GM18519 (cell line): ENCODE measurements around the gene KPNA1.

Source experiments
- ATAC-seq: cut with Tn5 transposase; IDR thresholded peaks from one replicate; pipeline ENCODE4 v1.9.1; 2021; ENCODE audit warnings: mild to moderate bottlenecking, moderate library complexity; ENCODE audit not compliant: unreplicated experiment, low FRiP score

The KPNA1 gene

DNA sequence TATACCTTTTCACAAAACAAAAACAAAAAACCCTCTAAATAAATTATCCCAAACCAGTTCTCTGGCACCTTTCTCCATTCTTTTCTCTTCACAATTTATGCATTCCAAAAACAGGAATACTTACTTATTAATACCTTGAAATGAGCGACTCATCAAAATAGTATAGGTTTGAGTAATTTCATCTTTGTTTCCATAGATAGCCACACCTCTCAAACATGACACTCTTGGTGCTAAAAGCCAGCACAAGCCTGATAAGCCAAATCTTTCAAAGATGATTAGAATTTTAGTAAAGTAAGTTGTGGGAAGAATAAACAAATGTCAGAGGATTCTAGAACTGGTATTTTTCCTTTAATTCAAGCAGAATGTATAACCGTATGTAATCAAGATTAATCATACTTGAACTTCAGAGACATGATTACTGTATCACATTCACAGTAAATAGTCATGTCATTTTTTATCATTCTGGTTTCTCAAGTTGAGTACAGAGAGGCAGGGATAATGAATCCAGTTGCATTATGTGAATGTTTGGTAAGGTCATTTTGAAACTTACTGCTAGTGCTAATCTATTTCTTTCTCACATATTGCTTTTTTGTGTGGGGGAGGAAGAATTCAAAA, 86.8 kb downstream of the KPNA1 start:
- no peak for ATAC-seq

DNA sequence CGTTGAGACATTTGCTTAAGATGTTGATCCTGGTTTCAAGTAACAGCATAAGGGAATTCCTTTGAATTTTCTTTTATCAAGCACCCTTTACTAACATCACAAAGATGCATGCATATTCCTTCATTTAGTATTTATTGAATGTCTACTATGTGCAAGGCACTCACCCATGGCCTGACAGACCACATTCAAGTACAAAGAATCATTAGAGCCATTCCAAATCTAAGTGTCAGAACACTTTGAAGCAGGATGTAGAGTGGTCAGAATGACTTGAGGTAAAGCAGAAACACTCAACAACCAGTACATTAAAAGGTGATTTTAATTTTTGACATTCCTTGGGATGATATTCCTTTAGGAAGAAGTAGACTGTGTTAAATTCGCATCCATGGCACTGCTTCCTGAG, 92.9 kb downstream of the KPNA1 start:
- no peak for ATAC-seq

GRCh38 chr3:122421101-122421500, 93.6 kb downstream of the KPNA1 start:
- ATAC-seq: no peak

DNA sequence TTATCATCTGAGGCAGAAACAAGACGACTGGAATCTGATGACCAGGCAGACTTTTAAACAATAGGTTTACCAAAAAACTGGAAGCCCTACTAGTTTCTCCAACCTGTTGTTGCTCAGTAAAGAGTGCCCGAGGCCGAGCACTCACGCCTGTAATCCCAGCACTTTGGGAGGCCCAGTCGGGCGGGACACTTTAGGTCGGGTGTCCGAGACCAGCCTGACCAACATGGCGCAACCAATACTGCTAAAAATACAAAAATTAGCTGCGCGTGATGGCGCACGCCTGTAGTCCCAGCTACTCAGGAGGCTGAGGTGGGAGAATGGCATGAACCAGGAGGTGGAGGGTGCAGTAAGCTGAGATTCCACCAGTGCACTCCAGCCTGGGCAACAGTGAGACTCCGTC, 97.8 kb downstream of the KPNA1 start:
- ATAC-seq: no peak

DNA sequence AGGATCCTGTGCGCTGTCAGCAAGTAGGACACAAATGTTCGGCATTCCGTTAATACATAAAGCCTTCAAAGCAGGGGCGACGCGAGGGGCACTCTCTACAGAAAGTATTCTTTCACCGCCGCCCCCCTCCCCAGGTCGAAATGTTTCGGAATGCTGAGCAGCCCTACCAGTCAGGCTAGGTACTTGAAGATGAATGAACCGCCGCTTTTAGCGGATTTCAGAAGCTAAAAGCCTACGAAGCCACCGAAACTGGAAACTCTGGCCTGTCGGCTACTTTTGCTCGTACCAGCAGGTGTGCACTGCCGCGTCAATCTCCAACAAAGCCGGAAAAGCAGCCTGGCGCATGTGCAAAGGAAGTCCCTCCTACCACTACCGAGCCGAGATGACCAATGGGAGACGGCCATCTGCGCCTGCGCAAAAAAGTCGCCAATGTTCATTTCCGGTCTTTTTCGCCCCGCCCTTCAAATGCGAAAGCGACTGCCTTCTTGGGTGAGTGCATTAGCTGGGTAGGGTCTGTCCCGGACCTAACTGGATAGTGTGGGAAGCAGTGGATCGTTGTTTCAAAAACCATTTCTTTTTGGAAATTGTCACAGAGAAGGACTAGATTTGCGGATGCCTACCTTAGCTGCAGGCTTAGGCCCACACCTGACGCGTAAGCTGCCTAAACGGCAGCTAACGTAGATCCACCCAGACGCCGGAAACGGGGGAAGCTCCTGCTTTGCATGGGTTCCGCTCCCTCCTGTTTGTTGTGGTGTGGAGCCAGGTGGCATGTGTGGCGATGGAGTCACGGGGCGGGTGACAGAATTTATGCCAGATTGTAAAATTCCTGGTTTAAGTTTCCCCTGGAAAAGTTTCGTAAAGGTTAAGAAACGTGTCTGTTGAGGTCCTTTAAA, 98.7 kb downstream of the KPNA1 start, which contains the start of gene WDR5B:
Gene WDR5B, minus strand, starts transcription at position 301 of the 893 bp plus-strand sequence. CDS start 534 bp downstream, outside the sequence.
- peak; percentile 79 for ATAC-seq

DNA sequence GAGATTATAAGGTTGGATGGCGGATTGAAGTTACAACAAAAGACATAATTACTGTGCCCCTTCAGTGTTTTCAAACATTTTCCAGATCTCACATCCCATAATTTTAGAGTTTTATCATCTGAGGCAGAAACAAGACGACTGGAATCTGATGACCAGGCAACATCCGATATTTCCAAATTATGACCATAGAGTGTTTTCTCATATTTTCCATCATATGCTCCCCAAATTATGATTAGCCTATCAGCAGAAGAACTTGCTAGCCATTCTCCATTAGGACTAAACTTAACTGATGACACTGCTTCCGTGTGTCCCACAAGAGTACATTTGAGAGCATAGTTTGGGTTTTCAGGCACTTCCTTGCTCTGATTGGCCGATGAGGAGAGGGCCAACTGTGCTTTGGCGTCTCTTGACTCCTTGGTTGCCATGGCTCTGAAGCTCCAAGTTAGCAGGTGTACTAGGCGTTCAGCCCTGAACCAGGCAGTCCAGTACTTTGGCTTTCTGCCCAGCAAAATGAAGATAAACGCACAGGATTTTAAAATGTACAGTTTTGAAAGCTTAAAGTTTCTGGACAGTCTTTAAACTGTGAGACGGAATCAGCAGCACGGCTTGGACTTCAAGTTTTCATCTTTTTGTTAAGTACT, 99.5 kb downstream of the KPNA1 start:
- peak; percentile 46 for ATAC-seq

DNA sequence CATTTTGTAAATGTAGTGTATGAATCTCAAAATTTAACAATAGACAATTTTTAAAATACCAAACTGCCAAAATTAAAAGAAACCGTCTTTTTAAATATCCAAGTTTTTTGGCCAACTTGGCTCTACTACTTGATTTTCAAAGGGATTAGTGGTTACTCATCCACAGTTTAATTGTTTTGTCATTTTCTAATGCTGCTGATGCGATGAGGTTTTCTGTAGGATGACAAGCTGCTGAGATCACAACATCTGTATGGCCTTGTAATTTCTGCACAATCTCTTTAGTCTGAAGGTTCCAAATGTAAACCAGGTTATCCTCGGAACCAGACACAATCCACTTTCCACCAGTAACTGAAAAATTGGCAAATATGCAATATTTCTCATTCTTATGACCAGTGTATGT, 100.3 kb downstream of the KPNA1 start:
- no peak for ATAC-seq

DNA sequence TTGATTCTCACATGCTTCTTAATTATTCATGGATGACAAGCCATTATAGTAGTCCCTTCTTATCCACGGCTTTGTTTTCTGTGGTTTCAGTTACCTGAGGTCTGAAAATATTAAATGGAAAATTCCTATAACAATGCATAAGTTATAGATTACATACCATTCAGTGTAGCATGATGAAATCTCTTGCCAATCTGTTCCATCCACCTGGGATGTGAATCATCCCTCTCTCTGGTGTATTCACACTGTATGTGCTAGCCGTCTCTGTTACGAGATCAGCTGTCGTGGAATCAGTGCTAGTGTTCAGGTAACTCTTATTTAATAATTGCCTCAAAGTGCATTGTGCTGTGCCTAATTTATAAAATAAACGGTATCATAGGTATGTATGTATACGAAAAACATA, 104.1 kb downstream of the KPNA1 start:
- ATAC-seq: no peak

- ATAC-seq: no peak
Observed at GRCh38 chr3:122410111-122410510, 104.6 kb downstream of the KPNA1 start.

DNA sequence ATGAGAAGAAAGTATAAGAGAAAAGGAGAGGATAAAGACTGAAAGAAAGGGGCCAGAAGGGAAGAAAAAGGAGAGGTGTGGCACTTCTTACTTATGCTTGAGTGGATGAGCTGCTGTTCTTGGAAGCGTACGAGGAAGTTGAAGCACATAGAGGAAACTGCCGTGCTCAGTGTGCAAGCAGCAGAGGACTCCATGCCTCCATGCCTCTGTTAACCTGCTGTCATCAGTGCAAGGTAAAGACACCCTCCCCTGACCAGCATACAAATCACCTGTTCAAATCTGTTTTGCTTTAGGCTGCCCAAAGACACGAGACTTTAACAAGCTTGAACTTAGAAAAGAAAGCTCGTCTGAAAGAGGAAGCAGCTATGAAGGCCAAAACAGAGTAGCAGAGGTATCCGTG, 105.3 kb downstream of the KPNA1 start:
- no peak for ATAC-seq

DNA sequence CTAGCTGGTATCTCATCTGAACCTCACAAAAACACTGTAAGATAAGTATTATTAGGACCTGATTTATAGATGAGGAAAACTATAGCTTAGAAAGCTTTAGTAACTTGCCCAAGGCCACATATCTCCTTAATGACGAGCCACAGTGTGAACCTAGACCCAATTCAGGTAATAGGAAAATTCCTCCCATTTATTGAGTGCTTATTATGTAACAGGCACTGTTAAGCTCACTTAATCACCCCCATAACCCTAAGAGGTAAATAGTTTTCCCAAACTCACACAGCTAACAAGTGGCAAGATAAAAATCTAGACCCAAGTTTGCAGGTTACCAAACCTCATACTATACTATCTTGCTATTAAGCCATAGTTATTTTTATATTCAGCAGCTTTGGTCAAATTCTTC, 106.8 kb downstream of the KPNA1 start:
- ATAC-seq: no peak

- no peak for ATAC-seq
Observed at GRCh38 chr3:122406198-122406597, 108.5 kb downstream of the KPNA1 start.

GRCh38 chr3:122405015-122405414, 109.7 kb downstream of the KPNA1 start:
- ATAC-seq: no peak

DNA sequence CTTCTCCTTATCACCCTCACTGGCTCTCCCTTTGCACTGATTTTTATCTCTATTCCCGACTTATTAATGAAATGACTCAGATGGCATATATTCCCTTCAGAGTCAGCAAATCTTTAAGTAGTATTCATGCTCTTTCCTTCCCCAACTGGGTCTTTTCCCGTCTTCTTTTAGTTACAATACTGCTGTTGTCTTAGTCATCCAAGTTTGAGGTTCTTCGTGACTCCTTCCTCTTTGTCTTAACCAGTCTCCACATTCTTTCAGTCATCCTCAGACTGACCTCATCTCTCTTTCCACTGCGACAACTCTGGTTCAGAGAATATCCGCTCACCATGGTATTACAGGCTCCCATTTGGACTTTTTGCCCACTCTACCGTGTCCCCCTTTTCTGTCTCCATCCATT, 111.2 kb downstream of the KPNA1 start:
- no peak for ATAC-seq

DNA sequence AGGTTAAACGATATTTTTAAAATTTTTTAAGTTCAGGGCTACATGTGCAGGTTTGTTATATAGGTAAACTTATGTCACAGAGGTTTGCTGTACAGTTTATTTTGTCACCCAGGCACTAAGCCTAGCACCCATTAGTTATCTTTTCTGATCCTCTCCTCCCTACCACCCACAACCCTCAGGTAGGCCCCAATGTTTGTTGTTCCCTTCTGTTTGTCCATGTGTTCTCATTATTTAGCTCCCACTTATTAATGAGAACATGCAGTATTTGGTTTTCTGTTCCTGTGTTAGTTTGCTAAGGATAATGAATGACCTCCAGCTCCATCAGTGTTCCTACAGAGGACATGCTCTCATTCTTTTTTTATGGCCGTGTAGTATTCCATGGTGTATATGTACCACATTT, 115.8 kb downstream of the KPNA1 start:
- ATAC-seq: no peak

GRCh38 chr3:122397201-122397600, 117.5 kb downstream of the KPNA1 start:
- no peak for ATAC-seq

- no peak for ATAC-seq
Observed at GRCh38 chr3:122396511-122396910, 118.2 kb downstream of the KPNA1 start.

DNA sequence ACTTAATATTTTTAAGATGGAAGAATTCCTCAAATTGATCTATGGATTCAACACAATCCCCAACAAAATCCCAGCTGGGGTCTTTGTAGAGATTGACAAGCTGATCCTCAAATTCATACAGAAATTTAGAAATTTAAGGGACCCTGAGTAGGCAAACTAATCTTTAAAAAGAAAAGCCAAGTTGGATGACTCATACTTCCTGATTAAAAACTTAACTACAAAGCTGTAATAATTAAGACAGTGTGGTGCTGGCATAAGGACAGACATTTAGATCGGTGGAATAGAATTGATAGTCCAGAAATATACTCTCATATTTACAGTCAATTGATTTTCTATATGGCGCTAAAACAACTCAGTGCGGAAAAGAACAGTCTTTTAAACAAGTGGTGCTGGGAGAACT, 119.2 kb downstream of the KPNA1 start:
- no peak for ATAC-seq

GRCh38 chr3:122394173-122394572, 120.6 kb downstream of the KPNA1 start:
- ATAC-seq: no peak

- ATAC-seq: no peak
Observed at GRCh38 chr3:122392868-122393844, 121.6 kb downstream of the KPNA1 start.
